WTC11 (cell line): Measurements from ENCODE around the gene ILKAP. TPM values are rescaled to one million over a fixed set of nuclear protein-coding genes. Genes with fewer than 3 reads are reported as not detected.

ENCODE experiments used
- ATAC-seq: fragments of 200-7000 bp; cut with Tn5 transposase; 2 replicates; pipeline ENCODE4 v1.10.0; 2021; ENCODE audit warnings: mild to moderate bottlenecking, moderate library complexity
- CTCF ChIA-PET: fragments of 300-600 bp; sonication (Branson Sonifier 250); formaldehyde crosslinking; loops from one replicate; lab custom pipeline; 2021; ENCODE audit warnings: antibody characterized with exemption; lab: Charles Lee
- POLR2A ChIA-PET: fragments of 350-600 bp; sonication (Branson Sonifier 250); formaldehyde crosslinking; loops from one replicate; lab custom pipeline; 2021; ENCODE audit warnings: antibody characterized with exemption; lab: Charles Lee
- DNase-seq: peaks from one replicate; pipeline ENCODE4 v3.0.0; 2021; ENCODE audit warnings: low spot score
- H3K27ac Mint-ChIP-seq: 2 replicates; pipeline ENCODE4 v1.8.0; 2021; ENCODE audit warnings: mixed read lengths
- H3K27me3 Mint-ChIP-seq: 2 replicates; pipeline ENCODE4 v1.8.0; 2021; ENCODE audit warnings: low read depth, mild to moderate bottlenecking, moderate library complexity, mixed read lengths
- H3K36me3 Mint-ChIP-seq: 2 replicates; pipeline ENCODE4 v1.8.0; 2021; ENCODE audit warnings: mixed read lengths
- H3K4me1 Mint-ChIP-seq: 2 replicates; pipeline ENCODE4 v1.8.0; 2022; ENCODE audit warnings: mixed read lengths
- H3K4me3 Mint-ChIP-seq: 2 replicates; pipeline ENCODE4 v1.8.0; 2021; ENCODE audit warnings: mild to moderate bottlenecking, moderate library complexity, mixed read lengths
- H3K9me3 Mint-ChIP-seq: 2 replicates; pipeline ENCODE4 v1.8.0; 2021; ENCODE audit warnings: mixed read lengths
- AFF4 ChIP-seq: sonication (generic); formaldehyde crosslinking; IDR thresholded peaks from 2 replicates; pipeline ENCODE4 v1.8.1; 2023; ENCODE audit warnings: mild to moderate bottlenecking, missing genetic modification reagents, borderline replicate concordance
- E2F4 ChIP-seq: sonication (generic); formaldehyde crosslinking; IDR thresholded peaks from 2 replicates; pipeline ENCODE4 v1.8.1; 2022; ENCODE audit warnings: low read depth, mild to moderate bottlenecking, moderate library complexity, missing genetic modification reagents, borderline replicate concordance
- FOXP1 ChIP-seq: sonication (generic); formaldehyde crosslinking; IDR thresholded peaks from 2 replicates; pipeline ENCODE4 v1.8.0; 2022; ENCODE audit warnings: missing genetic modification reagents, mild to moderate bottlenecking, moderate library complexity, borderline replicate concordance
- GRHL2 ChIP-seq: fragments of 250-450 bp; sonication (Bioruptor Pico); IDR thresholded peaks from 2 replicates; pipeline ENCODE4 v1.8.0; 2022; ENCODE audit warnings: mild to moderate bottlenecking, moderate library complexity; ENCODE audit not compliant: insufficient replicate concordance, severe bottlenecking
- SP1 ChIP-seq: sonication (generic); formaldehyde crosslinking; conservative IDR thresholded peaks from 2 replicates; pipeline ENCODE4 v1.8.1; 2022; ENCODE audit warnings: missing genetic modification reagents
- TCF7 ChIP-seq: sonication (generic); formaldehyde crosslinking; IDR thresholded peaks from 2 replicates; pipeline ENCODE4 v1.8.0; 2022; ENCODE audit warnings: mild to moderate bottlenecking, low read depth, missing genetic modification reagents, moderate library complexity
- total RNA-seq: library from RNA; stranded (reverse); gene quantifications from 3 replicates; pipeline ENCODE4 v1.2.3, GENCODE V29; 2021
- TF ChIP-seq, protein P1 (sequence below): sonication (generic); formaldehyde crosslinking; IDR thresholded peaks from 2 replicates; pipeline ENCODE4 v1.8.0; 2022; ENCODE audit warnings: mild to moderate bottlenecking, missing genetic modification reagents
- TF ChIP-seq, protein P2 (sequence below): sonication (generic); formaldehyde crosslinking; IDR thresholded peaks from 2 replicates; pipeline ENCODE4 v1.8.1; 2023; ENCODE audit warnings: mild to moderate bottlenecking, missing genetic modification reagents, moderate library complexity
- TF ChIP-seq, protein P3 (sequence below): fragments of 250-450 bp; sonication (Bioruptor Pico); IDR thresholded peaks from 2 replicates; pipeline ENCODE4 v2.1.2; 2022; ENCODE audit warnings: mild to moderate bottlenecking, moderate library complexity
- TF ChIP-seq, protein P4 (sequence below): sonication (generic); formaldehyde crosslinking; IDR thresholded peaks from 2 replicates; pipeline ENCODE4 v1.8.0; 2022; ENCODE audit warnings: mild to moderate bottlenecking, missing genetic modification reagents

Gene ILKAP
- total RNA-seq, 1 experiment from 2014 or later: 32.7 TPM

DNA sequence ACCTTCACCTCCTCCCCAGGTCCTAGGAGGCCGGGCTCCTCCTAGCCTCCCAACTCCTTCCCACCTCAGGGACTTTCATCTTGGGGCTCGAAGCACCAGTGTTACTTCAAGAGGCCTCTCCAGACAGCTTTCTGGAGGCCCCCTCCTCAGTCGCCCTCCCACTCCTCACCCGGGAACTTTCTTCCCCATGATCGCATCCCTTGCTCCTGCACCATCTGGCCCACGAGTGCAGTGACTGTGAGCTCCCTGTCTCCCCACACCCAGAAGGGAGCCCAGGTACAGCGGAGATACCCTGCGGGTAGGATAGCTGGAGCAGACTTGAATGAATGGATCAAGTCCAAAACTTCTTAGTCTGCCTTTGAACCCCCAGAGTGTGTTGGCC lies 38.6 kb downstream of the ILKAP start (continued):
- TF ChIP-seq, protein P1, sequence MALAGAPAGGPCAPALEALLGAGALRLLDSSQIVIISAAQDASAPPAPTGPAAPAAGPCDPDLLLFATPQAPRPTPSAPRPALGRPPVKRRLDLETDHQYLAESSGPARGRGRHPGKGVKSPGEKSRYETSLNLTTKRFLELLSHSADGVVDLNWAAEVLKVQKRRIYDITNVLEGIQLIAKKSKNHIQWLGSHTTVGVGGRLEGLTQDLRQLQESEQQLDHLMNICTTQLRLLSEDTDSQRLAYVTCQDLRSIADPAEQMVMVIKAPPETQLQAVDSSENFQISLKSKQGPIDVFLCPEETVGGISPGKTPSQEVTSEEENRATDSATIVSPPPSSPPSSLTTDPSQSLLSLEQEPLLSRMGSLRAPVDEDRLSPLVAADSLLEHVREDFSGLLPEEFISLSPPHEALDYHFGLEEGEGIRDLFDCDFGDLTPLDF: no peak

DNA sequence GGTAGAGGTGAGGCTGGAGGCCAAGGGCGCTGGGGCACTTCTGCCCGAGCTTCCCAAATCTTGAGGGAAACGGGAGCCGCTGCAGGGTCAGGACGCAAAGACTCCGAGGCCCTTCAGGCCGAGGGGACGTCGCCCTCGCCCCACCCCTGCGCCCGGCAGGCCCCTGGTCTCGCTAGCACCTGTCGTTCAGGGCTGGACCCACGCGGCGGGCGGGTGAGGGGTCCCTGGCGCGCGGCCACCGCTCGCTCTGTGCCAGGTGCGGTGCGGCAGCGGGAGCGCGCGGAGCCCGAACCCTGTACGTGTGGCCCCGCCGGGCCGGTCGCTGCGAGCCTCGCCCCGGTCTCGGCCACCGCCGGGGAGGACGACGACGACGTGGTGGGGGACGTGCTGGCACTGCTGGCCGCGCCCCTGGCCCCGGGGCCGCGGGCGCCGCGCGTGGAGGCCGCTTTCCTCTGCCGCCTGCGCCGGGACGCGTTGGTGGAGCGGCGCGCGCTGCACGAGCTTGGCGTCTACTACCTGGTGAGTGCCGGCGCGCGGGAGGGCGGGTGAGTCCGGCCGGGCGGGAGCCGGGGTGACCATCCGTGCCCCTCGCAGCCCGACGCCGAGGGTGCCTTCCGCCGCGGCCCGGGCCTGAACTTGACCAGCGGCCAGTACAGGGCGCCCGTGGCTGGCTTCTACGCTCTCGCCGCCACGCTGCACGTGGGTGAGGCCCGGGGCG lies 39.9 kb downstream of the ILKAP start:
- DNase-seq (no peak), ATAC-seq (no peak)
- Mint-ChIP-seq H3K9me3 (no peaks in the 10 kb centered on the region), H3K4me3 (peak overlapping the region; percentile 33), H3K27ac (no peak overlapping the region), H3K27me3 (peaks cover 52% of the 10 kb centered on the region), H3K36me3 (peaks cover 3% of the 10 kb centered on the region; the same call in 1 of the 2 replicates), H3K4me1 (peaks cover 6% of the 10 kb centered on the region)
- TF ChIP-seq, protein P2, sequence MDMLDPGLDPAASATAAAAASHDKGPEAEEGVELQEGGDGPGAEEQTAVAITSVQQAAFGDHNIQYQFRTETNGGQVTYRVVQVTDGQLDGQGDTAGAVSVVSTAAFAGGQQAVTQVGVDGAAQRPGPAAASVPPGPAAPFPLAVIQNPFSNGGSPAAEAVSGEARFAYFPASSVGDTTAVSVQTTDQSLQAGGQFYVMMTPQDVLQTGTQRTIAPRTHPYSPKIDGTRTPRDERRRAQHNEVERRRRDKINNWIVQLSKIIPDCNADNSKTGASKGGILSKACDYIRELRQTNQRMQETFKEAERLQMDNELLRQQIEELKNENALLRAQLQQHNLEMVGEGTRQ: no peak
- no peak for TF ChIP-seq AFF4 (CRISPR knock-in tag)
- TF ChIP-seq GRHL2 (CRISPR knock-in tag): no peak
- peak; percentile 65; the same call in 1 of the 2 replicates for TF ChIP-seq FOXP1 (CRISPR knock-in tag)
- TF ChIP-seq TCF7 (CRISPR knock-in tag): peak; percentile 88; the same call in 1 of the 2 replicates
- TF ChIP-seq, protein P3, sequence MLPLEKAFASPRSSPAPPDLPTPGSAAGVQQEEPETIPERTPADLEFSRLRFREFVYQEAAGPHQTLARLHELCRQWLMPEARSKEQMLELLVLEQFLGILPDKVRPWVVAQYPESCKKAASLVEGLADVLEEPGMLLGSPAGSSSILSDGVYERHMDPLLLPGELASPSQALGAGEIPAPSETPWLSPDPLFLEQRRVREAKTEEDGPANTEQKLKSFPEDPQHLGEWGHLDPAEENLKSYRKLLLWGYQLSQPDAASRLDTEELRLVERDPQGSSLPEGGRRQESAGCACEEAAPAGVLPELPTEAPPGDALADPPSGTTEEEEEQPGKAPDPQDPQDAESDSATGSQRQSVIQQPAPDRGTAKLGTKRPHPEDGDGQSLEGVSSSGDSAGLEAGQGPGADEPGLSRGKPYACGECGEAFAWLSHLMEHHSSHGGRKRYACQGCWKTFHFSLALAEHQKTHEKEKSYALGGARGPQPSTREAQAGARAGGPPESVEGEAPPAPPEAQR: no peak
- 0 out of 2 replicates have a peak, but pooled peaks have one; percentile 71 for TF ChIP-seq E2F4 (CRISPR knock-in tag)
- POLR2A ChIA-PET: no interaction called here
- CTCF ChIA-PET: interaction anchor here (0.7 to 3.0 kb wide), 4 partner anchors 11 to 240 kb away, joined by 3 to 19 read pairs (median 7); no protein-coding TSS in a partner anchor

DNA sequence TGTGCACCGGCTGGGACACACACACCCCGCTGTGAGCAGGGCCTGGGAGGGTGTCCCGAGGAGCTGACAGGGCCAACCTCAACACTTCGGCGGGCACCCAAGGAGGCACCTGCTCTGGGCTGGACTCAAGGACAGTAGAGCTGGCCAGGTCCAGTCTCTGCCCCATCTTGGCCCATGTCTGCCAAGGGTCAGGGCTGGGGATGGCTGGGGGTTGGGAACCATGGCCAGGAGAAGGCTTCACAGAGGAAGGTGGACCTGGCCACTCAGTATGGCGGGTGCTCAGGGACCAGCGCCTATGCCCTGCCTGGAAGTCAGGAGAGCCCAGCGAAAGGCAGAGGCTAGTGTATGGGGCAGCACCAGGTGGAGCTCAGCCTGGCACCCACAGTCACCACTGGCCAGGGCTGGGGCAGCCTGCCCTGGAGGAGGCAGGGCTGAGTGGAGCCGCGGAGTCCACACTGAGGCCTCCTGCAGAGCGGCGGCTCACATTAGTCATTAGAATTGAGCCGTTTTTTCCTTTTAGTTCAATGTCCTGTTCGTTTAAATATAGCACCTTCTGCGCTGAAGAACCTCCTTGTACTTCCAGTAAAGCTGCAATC lies 40.6 kb downstream of the ILKAP start:
- H3K4me3 Mint-ChIP-seq: peak overlapping the region; percentile 33
- H3K4me1 Mint-ChIP-seq: peaks cover 6% of the 10 kb centered on the region
- no peak for TF ChIP-seq SP1 (CRISPR knock-in tag)
- TF ChIP-seq, protein P4, sequence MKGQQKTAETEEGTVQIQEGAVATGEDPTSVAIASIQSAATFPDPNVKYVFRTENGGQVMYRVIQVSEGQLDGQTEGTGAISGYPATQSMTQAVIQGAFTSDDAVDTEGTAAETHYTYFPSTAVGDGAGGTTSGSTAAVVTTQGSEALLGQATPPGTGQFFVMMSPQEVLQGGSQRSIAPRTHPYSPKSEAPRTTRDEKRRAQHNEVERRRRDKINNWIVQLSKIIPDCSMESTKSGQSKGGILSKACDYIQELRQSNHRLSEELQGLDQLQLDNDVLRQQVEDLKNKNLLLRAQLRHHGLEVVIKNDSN (CRISPR knock-in tag): 0 out of 2 replicates have a peak, but pooled peaks have one; percentile 20
- H3K36me3 Mint-ChIP-seq: no peaks in the 10 kb centered on the region
- CTCF ChIA-PET: interaction anchor here (0.7 to 3.0 kb wide), 5 partner anchors 10 to 240 kb away, joined by 3 to 19 read pairs (median 5); no protein-coding TSS in a partner anchor
- no peak for ATAC-seq
- no peak for DNase-seq
- no peak overlapping the region for H3K27ac Mint-ChIP-seq
- POLR2A ChIA-PET: no interaction called here
- no peaks in the 10 kb centered on the region for H3K9me3 Mint-ChIP-seq
- H3K27me3 Mint-ChIP-seq: peaks cover 52% of the 10 kb centered on the region
